ENCODE data around the gene KRTAP1-5.

DNA sequence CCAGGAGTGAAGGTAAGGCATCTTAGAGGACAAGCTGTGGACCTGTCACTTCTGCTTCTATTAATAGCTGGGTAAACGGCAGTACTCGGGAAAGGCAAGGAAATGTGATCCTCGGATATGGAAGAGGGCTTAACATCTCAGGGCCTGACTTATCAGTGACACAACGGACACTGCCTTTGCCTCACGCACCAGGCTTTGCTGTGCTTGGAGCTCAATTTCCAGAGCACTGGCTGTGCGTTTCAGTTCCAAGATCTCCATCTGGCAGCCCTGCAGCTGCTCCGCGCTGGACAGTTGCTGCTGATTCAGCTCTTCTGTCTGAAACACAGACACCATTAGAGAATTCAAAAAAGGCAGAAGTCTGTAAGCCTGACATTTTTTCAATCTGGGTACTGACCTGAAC lies 46.4 kb downstream of the KRTAP1-5 start:
- TF ChIP-seq FOXM1 (IDR thresholded peaks at IDR 0.05; ENCODE audit: borderline replicate concordance) (no peak), BHLHE40 (IDR thresholded peaks at IDR 0.05; ENCODE audit: borderline replicate concordance) (no peak), LEF1 (IDR thresholded peaks at IDR 0.05; ENCODE audit: borderline replicate concordance) (no peak), SP1 (IDR thresholded peaks at IDR 0.05) (no peak), ELF4 (IDR thresholded peaks at IDR 0.05) (no peak), FOXK2 (IDR thresholded peaks at IDR 0.05) (no peak), TARDBP (IDR thresholded peaks at IDR 0.05) (no peak), HDGF (IDR thresholded peaks at IDR 0.05; ENCODE audit: borderline replicate concordance) (no peak), ARNT (IDR thresholded peaks at IDR 0.05) (no peak)
- TF ChIP-seq, protein P1, sequence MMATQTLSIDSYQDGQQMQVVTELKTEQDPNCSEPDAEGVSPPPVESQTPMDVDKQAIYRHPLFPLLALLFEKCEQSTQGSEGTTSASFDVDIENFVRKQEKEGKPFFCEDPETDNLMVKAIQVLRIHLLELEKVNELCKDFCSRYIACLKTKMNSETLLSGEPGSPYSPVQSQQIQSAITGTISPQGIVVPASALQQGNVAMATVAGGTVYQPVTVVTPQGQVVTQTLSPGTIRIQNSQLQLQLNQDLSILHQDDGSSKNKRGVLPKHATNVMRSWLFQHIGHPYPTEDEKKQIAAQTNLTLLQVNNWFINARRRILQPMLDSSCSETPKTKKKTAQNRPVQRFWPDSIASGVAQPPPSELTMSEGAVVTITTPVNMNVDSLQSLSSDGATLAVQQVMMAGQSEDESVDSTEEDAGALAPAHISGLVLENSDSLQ (IDR thresholded peaks at IDR 0.05) = no peak

All from HEK293T (cell line).